Muscle layer of colon (tissue), 2 donors: ENCODE data around the gene SUGCT.

Experiments
- H3K27ac ChIP-seq: one replicate; pipeline ENCODE4 v1.7.0; 2013; ENCODE audit warnings: low read depth, mild to moderate bottlenecking, low read length, moderate library complexity
- H3K27me3 ChIP-seq, 2 donors: one replicate each; pipeline ENCODE4 v1.7.0; 2013; ENCODE audit warnings: low read length in 2 of 2, mild to moderate bottlenecking in 2 of 2; ENCODE audit not compliant: insufficient read depth in 2 of 2, control insufficient read depth in 1 of 2
- H3K36me3 ChIP-seq: one replicate; pipeline ENCODE4 v1.7.0; 2013; ENCODE audit warnings: mild to moderate bottlenecking, low read length; ENCODE audit not compliant: insufficient read depth
- H3K4me1 ChIP-seq: one replicate; pipeline ENCODE4 v1.7.0; 2013; ENCODE audit warnings: mild to moderate bottlenecking, low read length; ENCODE audit not compliant: insufficient read depth
- H3K4me3 ChIP-seq, 2 donors: one replicate each; pipeline ENCODE4 v1.7.0; 2013; ENCODE audit warnings: low read length in 2 of 2, low read depth in 1 of 2, mild to moderate bottlenecking in 1 of 2, moderate library complexity in 1 of 2
- H3K9ac ChIP-seq: one replicate; pipeline ENCODE4 v1.7.0; 2013; ENCODE audit warnings: low read length
- H3K9me3 ChIP-seq: one replicate; pipeline ENCODE4 v1.7.0; 2013; ENCODE audit warnings: mild to moderate bottlenecking, low read length
- donor health status: abdominal sarcoma.
- donor health status: Adenocarcinoma of cecum.

Gene SUGCT

DNA sequence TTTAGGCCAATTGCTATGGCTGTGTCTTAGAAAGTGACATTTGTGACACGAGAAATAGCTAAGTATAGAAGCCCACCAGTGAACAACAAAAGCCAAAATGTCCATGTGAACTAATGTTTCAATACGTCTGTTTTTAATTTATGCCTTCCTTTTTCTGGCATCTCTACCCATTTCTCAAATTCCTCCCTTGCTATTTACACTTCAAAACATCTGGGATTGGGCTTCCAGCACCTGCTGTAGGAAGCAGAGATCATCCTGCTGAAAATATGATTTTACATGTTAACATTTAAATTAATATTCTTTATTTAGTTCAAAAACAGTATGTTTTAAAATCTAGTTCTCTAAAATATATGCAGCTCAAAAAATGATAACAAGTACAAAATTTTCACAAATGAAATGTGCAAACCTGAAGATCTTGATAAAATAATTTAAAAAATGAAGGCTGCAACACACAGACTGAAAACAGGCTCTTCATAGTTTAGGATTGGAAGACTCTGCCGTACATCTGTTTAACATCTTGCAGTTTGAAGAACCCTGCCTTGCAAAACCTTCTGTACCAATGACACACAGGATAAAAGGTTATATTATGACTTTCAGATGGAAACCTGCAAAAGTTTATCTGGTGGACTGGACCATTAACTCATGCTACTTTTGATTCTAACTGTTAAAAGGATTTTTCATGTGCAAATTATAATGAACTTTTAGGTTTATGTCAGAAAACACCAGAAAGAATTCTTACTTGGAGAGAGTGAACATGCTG, 408.4 kb downstream of the SUGCT start:
- peaks cover 13% of the 10 kb centered on the region for H3K4me1 ChIP-seq
- no peaks in the 10 kb centered on the region for H3K9me3 ChIP-seq
- H3K36me3 ChIP-seq, result no peaks in the 10 kb centered on the region
- no peak overlapping the region for H3K9ac ChIP-seq
- H3K27ac ChIP-seq, result no peak overlapping the region
- H3K27me3 ChIP-seq, result no peaks in the 10 kb centered on the region
- H3K4me3 ChIP-seq, result no peak overlapping the region

- no peaks in the 10 kb centered on the region for H3K36me3 ChIP-seq
- H3K9ac ChIP-seq, result no peak overlapping the region
- no peak overlapping the region for H3K27ac ChIP-seq
- no peak overlapping the region for H3K4me3 ChIP-seq
- H3K4me1 ChIP-seq, result peaks cover 13% of the 10 kb centered on the region
- H3K9me3 ChIP-seq, result no peaks in the 10 kb centered on the region
- no peaks in the 10 kb centered on the region for H3K27me3 ChIP-seq
These were observed 409.5 kb downstream of the SUGCT start for GRCh38 chr7:40544221-40544723.

GRCh38 chr7:40544871-40545303, 410.1 kb downstream of the SUGCT start:
- H3K9ac ChIP-seq, result no peak overlapping the region
- H3K27ac ChIP-seq, result no peak overlapping the region
- H3K4me3 ChIP-seq, result no peak overlapping the region
- peaks cover 13% of the 10 kb centered on the region for H3K4me1 ChIP-seq
- H3K9me3 ChIP-seq, result no peaks in the 10 kb centered on the region
- H3K36me3 ChIP-seq, result no peaks in the 10 kb centered on the region
- H3K27me3 ChIP-seq, result no peaks in the 10 kb centered on the region

DNA sequence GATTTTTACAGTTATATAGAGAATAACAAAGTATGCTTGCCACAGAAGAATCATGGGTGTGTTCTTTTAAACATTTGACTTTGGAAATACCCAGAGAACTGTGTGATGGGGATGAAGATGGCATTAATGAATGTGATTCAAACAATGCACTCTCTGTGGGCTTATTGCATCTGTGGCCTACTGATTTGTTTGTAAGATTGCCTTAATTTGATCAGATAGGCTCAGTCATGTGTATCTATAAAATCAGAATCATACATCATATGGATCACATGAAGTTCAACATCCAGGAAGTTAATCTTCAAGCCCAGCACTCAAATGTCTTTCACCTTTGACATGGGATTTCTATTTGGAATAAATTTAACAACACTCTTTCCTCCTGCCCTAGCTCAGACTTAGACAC, 410.9 kb downstream of the SUGCT start:
- Histone ChIP-seq H3K36me3 (no peaks in the 10 kb centered on the region), H3K4me1 (peaks cover 13% of the 10 kb centered on the region), H3K9me3 (no peaks in the 10 kb centered on the region), H3K9ac (no peak overlapping the region), H3K4me3 (no peak overlapping the region), H3K27ac (no peak overlapping the region), H3K27me3 (no peaks in the 10 kb centered on the region)

- H3K4me3 ChIP-seq, result no peak overlapping the region
- H3K36me3 ChIP-seq, result no peaks in the 10 kb centered on the region
- H3K27me3 ChIP-seq, result no peaks in the 10 kb centered on the region
- peaks cover 13% of the 10 kb centered on the region for H3K4me1 ChIP-seq
- no peak overlapping the region for H3K27ac ChIP-seq
- H3K9ac ChIP-seq, result no peak overlapping the region
- H3K9me3 ChIP-seq, result no peaks in the 10 kb centered on the region
These were observed 412.1 kb downstream of the SUGCT start for GRCh38 chr7:40546616-40547501.

GRCh38 chr7:40549372-40550039, 414.7 kb downstream of the SUGCT start:
- no peak overlapping the region for H3K27ac ChIP-seq
- peaks cover 8% of the 10 kb centered on the region for H3K4me1 ChIP-seq
- no peak overlapping the region for H3K9ac ChIP-seq
- H3K4me3 ChIP-seq, result no peak overlapping the region
- H3K27me3 ChIP-seq, result no peaks in the 10 kb centered on the region
- H3K9me3 ChIP-seq, result no peaks in the 10 kb centered on the region
- H3K36me3 ChIP-seq, result no peaks in the 10 kb centered on the region

DNA sequence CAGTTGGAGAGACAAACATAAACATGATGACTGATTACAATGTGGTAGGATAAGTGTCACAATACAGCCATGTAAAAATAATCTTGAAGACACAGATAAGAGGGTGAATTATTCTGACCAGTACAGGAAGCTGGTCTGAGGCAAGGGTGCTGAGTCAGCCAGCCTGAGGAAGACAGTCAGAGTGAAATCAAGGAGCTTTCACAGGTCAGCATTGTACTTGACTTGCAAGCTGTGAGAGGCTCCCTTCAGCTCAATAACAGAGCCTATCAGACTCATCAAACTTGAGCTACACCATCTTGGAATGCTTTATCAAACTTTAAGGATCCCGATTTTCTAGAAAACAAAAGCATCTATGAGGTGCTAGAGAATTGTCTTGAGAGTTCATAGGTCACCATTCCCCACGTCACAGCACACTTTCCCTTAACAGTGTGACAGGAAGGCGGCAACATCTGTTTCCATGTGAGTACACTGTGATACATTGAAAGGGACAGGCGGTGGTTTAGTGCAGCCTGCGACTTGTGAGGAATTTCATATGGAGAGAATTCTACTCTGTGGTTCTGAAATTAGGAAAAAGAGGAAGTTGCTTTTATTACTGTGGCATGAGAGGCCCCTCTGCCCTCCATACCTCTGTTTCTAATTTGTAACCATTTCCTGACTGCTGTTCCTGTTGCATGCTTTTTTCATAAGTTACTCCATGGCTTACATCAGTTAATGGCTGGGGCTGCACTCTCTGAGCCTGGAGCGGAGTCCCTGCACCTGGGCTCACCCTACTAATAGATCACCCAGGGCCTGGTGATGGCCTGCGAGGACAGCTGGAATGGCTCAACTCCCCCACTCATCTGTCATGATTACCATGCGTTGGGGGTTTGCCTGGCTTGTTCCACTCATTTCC, 417.1 kb downstream of the SUGCT start:
- H3K27me3 ChIP-seq, result no peaks in the 10 kb centered on the region
- no peak overlapping the region for H3K9ac ChIP-seq
- no peak overlapping the region for H3K27ac ChIP-seq
- no peaks in the 10 kb centered on the region for H3K36me3 ChIP-seq
- H3K9me3 ChIP-seq, result no peaks in the 10 kb centered on the region
- no peak overlapping the region for H3K4me3 ChIP-seq
- H3K4me1 ChIP-seq, result no peaks in the 10 kb centered on the region

DNA sequence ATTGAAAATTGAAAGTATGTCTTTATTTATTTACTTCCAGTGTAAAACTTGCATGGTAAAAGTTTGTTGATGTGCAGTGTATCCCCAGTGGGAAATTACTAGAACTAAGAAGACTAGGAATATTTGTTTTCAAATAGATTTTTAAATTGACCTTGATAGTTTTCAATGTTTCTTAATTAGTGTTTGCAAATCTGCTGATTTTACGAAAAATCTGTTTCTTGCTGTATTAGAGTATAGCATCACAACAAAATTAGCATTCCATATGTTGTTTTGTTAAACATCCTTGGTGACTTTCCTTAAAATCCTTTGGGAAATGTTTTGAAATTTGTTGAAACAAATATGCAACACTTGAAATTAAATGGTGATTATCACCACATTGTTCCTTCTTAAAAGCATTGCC, 425.9 kb downstream of the SUGCT start:
- no peaks in the 10 kb centered on the region for H3K36me3 ChIP-seq
- H3K9me3 ChIP-seq, result no peaks in the 10 kb centered on the region
- H3K27me3 ChIP-seq, result no peaks in the 10 kb centered on the region
- H3K9ac ChIP-seq, result no peak overlapping the region
- H3K27ac ChIP-seq, result no peak overlapping the region
- H3K4me3 ChIP-seq, result no peak overlapping the region
- no peaks in the 10 kb centered on the region for H3K4me1 ChIP-seq

DNA sequence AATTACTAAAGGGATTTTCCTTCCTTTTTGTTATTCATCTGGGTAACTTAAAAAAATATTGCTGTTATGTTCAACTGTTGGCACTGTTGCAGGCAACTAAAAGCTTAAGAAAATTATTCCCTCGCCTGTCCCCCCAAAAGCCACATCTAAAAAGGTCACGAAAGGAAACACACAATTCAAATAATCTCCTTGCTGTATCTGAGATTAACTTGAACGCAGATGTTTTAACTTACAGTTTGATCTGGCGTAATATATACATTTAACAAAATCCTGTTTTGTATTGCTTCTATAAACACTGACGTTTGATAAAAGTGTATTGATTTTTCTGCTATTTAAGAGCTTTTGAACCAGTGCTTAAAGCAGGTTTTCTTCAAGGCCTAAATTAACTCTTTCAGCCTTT, 432.1 kb downstream of the SUGCT start:
- Histone ChIP-seq H3K27ac (no peak overlapping the region), H3K9me3 (no peaks in the 10 kb centered on the region), H3K9ac (no peak overlapping the region), H3K4me1 (no peaks in the 10 kb centered on the region), H3K36me3 (no peaks in the 10 kb centered on the region), H3K27me3 (no peaks in the 10 kb centered on the region), H3K4me3 (no peak overlapping the region)

- Histone ChIP-seq H3K36me3 (no peaks in the 10 kb centered on the region), H3K4me3 (no peak overlapping the region), H3K4me1 (no peaks in the 10 kb centered on the region), H3K9ac (no peak overlapping the region), H3K27ac (no peak overlapping the region), H3K9me3 (no peaks in the 10 kb centered on the region), H3K27me3 (no peaks in the 10 kb centered on the region)
These were observed 434.5 kb downstream of the SUGCT start for GRCh38 chr7:40569326-40569725.
